Lung microvascular endothelial cell (primary cell): ENCODE measurements around the gene FOXP1. TPM values are rescaled to one million over a fixed set of nuclear protein-coding genes. Genes with fewer than 3 reads are reported as not detected.

Experiments
- DNase-seq, 2 donors: peaks; one replicate each; pipeline versions ENCODE4 v3.0.0 to v3.0.0-alpha.2; 2010; ENCODE audit warnings: low read depth in 2 of 2
- total RNA-seq: library from RNA; depleted of rRNA; stranded (reverse); fragments of >200 nt; gene quantifications from 2 replicates; pipeline ENCODE4 v1.2.1, GENCODE V29; 2014

Gene FOXP1
- total RNA-seq, 1 donor from 2014 or later: 75.2 TPM

GRCh38 chr3:71376911-71377310 lies 206.6 kb downstream of the FOXP1 start:
- no peak for DNase-seq

GRCh38 chr3:71376503-71376902 lies 207.0 kb downstream of the FOXP1 start:
- no peak for DNase-seq

- DNase-seq: no peak
Observed at GRCh38 chr3:71374582-71374981, 208.9 kb downstream of the FOXP1 start.

DNA sequence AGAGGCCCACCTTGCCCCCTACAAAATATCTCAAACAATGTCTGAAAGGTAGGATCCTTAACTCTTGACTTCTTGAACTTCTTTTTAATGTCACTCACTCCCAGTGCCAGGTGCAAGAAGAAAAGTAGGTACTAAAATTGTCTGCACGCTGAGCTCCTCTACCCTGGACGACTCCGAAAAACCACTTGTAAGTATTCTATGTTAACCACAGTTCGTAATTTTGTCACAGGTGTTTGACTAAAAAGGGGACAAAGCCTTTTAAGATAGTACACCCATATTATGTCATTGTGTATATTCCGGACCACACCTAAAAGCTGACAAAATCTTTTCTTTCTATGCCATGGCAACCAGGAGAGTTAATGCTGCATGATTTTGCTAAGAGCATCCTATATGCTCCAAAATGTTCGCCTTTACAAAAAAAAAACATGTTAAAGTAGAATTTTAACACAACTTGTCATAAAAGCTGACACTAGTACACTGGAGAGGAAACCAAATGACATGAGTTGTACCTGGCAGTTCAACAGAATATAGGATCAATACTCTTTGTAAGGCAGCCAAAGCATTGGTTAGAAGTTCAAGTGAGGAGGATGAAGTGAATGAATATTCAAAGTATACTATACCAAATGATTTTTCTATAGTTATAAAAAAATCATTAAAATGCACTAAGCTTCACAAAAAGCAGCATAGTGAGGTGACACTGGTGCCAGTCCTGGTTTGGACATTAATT lies 210.5 kb downstream of the FOXP1 start:
- DNase-seq: no peak

DNA sequence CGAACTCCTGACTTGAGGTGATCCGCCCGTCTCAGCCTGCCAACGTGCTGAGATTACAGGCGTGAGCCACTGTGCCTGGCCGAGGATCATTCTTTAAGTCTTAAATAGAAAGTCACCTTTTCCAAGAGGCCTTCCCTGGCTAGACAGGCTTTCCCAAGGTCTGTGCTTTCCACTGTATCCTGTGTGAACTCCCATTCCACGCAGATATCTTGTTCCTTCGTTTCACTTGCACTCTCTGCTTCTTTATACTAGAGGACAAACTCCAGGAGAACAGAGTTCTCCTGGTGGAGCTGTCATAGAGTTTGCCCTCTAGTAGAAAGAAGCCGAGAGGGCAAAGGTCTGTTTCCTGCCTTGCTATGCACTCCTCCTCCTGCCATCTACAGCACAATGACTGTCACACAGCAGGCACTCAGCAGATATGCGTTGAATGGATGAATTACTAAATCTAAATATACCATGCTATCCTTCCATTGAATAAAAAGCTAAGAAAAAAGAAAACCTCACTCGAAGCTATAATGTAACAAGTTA lies 211.2 kb downstream of the FOXP1 start:
- no peak for DNase-seq

GRCh38 chr3:71371282-71371681 lies 212.2 kb downstream of the FOXP1 start:
- no peak for DNase-seq

GRCh38 chr3:71370467-71370866 lies 213.1 kb downstream of the FOXP1 start:
- no peak for DNase-seq

DNA sequence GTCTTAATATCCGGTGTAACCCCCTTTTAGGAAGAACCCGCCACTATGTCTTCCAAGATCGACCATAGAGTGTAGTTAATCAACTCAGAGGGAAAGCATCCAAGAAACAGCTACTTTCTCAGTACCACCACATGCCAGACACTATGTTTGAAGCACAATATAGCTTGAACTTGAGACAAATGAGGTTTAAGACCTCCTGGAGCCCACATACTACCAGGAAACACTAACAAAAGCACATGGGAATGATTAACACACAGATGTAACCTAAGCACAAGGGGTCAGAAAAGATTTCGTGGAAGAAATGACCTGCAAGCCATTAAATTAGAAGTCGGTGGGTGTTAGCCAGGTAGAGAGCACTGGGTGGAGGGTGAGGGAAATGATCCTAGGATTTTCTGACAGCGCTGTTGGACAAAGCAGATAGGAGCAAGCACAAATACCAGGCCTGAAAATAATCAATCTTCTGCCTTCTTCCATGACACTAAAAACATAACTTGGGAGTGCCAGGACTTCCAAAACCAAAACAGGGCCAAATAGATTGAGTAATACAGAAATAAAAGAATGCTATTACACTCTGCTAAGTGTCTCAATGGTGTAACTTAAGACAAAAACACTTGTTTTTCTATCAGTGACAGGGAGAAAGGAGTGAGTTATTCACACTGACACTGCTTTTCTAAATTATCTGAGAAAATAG lies 213.7 kb downstream of the FOXP1 start:
- DNase-seq: peak in 1 of 2 donors; percentile 12

DNA sequence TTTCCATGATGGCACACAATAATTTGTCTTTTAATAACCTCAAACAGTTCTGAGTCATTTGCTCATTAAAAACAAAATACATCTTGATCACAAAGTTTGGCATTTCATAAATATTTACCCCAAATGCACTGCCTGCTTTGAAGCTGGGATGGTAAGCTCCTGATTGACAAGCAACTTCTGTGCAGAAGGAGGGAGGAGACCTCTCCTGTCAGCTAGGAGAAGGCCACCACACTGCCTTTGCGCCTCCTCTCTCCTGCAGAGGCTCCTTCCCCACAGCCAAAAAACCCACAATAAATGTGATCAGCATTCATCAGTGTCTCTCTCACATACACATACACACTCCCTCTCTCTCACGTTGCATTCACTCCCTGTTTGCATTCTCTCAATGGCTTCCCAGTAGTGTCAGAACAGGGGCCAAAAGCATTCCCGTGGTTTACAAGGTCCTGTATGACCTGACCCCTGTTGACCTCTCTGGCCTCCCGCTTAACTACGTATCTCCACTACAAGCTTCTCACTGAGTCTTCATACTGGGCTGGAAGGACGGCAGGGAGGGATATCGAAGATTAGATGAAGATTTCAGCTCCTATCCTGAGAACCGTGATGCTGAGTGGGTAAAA lies 216.4 kb downstream of the FOXP1 start:
- no peak for DNase-seq

- DNase-seq: no peak
Observed at GRCh38 chr3:71361334-71361890, 222.1 kb downstream of the FOXP1 start.

DNA sequence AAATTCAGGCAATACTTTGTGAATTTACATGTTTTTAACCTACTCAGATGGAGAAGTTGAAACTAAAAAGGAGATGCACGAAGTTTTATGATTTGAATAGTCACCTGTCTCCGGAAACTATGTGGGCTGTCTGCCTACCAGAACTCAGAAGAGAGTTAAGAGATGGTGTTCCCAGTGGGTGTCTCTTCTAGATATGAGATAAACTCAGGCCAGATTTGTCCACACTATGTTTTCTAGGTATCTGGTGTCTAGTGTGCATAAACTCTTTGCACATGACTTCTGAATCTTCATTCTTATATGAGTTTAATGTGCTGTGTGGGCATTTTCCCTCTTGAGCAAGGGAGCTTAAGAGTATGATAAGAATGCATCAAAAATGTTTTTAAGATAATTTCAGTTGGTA lies 222.8 kb downstream of the FOXP1 start:
- no peak for DNase-seq

DNA sequence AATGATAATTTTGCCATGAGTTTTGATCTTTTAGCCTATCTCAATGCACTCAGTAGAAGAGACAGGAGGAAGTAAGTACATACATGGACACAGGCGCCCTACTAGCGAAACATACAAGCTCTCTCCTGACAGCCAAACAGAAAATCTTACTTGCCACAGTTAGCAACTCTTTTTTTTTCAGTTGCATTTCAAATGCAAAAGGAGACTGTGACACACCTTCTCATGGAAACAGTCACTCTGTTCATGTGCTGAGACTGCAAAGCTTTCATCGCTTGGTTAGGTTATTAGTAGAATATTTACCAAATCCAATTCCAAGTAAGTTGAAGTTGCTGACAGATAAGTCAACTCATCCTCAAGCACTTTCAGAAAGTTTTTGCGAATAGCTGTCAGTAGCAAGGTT lies 223.3 kb downstream of the FOXP1 start:
- no peak for DNase-seq

DNA sequence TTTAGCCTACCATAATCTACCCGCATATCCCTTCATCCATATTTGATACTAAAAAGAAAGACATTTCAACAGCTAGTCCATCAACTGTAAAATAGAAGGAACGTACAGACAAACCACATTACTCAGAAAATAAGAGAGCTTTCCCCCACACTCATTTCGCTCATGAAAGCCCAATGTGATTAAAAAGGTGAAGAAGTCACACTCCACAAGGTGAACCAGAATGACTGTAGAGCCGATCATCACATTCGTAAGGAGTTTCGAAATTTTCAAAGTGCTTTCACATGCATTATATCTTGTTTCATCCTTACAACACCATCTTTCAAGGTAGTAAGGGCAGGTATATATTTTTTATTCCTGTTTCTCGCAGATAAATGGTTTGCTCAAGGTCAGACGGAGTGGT lies 225.3 kb downstream of the FOXP1 start:
- DNase-seq: no peak

DNA sequence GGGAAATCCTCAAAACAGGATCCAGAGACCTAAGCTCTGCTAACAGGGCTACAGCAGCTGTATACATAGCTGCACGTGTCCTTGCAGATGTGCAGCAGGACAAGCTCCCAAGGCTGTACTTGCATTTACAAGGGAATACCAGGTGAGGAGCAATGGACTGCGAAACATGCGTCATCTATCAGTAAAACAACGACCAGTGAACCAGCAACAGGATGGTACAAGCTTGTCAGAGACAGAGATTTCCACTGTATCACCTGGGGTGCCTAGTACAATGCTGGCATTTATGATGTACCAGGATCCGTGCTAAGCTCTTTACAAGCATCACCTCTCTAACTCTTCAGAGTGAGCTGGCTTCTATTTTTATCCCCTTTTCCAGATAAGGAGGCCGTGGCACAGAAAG lies 227.3 kb downstream of the FOXP1 start:
- no peak for DNase-seq

GRCh38 chr3:71355862-71356261 lies 227.7 kb downstream of the FOXP1 start:
- no peak for DNase-seq

- no peak for DNase-seq
Observed at GRCh38 chr3:71355037-71355436, 228.5 kb downstream of the FOXP1 start.

- no peak for DNase-seq
Observed at GRCh38 chr3:71351403-71352149, 232.0 kb downstream of the FOXP1 start.

- DNase-seq: no peak
Observed at GRCh38 chr3:71350998-71351397, 232.5 kb downstream of the FOXP1 start.

DNA sequence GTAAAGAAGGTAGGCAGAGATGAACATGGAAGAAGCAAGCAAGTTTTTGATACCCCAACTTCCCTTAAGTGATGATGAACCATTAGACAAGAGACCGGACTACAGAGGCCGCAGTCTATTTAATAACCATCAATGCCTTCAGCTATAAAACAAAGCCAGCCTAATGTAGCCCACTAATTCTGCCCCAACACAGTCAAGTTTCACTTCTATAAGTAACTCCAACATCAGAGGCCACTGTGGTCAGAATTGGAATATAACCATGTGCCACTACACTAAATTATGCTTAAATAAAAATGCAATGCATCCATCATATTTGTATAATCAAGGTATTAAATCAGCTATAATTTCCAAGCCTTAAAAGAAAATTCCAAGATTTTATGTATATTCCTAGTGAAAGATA lies 234.7 kb downstream of the FOXP1 start:
- no peak for DNase-seq

- peak in 1 of 2 donors; percentile 8 for DNase-seq
Observed at GRCh38 chr3:71348001-71348632, 235.4 kb downstream of the FOXP1 start.

- no peak for DNase-seq
Observed at GRCh38 chr3:71346061-71346460, 237.5 kb downstream of the FOXP1 start.
